Stimulated activated naive B cell treated with anti-CD40 and anti-IgM and Interleukin-4, amounts not matched to agents 10 μg/mL and 1 μg/mL and 100 μg/mL, for 72 hours (primary cell): ENCODE results near the gene ERCC6.

Experiments
- ATAC-seq, 2 donors: fragments of 150-1000 bp; cut with Tn5 transposase; replicated peaks; 2 replicates each; pipeline ENCODE4 v1.10.0; 2021; ENCODE audit warnings: moderate library complexity in 1 of 2
- DNase-seq: peaks from one replicate; pipeline ENCODE4 v3.0.0; 2021
- H3K27ac Mint-ChIP-seq: one replicate; pipeline ENCODE4 v1.8.0; 2022; ENCODE audit warnings: mild to moderate bottlenecking, mixed read lengths
- H3K27me3 Mint-ChIP-seq, 2 donors: one replicate each; pipeline ENCODE4 v1.8.0; 2022; ENCODE audit warnings: mixed read lengths in 2 of 2
- H3K36me3 Mint-ChIP-seq, 2 donors: one replicate each; pipeline ENCODE4 v1.8.0; 2022; ENCODE audit warnings: mixed read lengths in 2 of 2, mild to moderate bottlenecking in 1 of 2
- H3K4me1 Mint-ChIP-seq, 2 donors: one replicate each; pipeline ENCODE4 v1.8.0; 2022; ENCODE audit warnings: mixed read lengths in 2 of 2, mild to moderate bottlenecking in 1 of 2
- H3K4me3 Mint-ChIP-seq, 2 donors: one replicate each; pipeline ENCODE4 v1.8.0; 2022; ENCODE audit warnings: mild to moderate bottlenecking in 2 of 2, mixed read lengths in 2 of 2, moderate library complexity in 1 of 2
- H3K9me3 Mint-ChIP-seq, 2 donors: one replicate each; pipeline ENCODE4 v1.8.0; 2022; ENCODE audit warnings: mixed read lengths in 2 of 2, mild to moderate bottlenecking in 1 of 2

Gene ERCC6

GRCh38 chr10:49486009-49486408 lies 52.9 kb downstream of the ERCC6 start:
- no peak overlapping the region for H3K4me3 Mint-ChIP-seq
- peaks cover 22 to 50% of the 10 kb centered on the region in 2 donors for H3K36me3 Mint-ChIP-seq
- DNase-seq (no peak), ATAC-seq (no peak)
- no peaks in the 10 kb centered on the region for H3K9me3 Mint-ChIP-seq
- peaks cover 0 to 3% of the 10 kb centered on the region in 2 donors for H3K4me1 Mint-ChIP-seq
- H3K27me3 Mint-ChIP-seq, result no peaks in the 10 kb centered on the region
- H3K27ac Mint-ChIP-seq, result no peak overlapping the region

GRCh38 chr10:49484486-49485235 lies 54.3 kb downstream of the ERCC6 start:
- H3K27me3 Mint-ChIP-seq, result no peaks in the 10 kb centered on the region
- H3K4me1 Mint-ChIP-seq, result peaks cover 0 to 3% of the 10 kb centered on the region in 2 donors
- no peak overlapping the region for H3K4me3 Mint-ChIP-seq
- no peaks in the 10 kb centered on the region for H3K9me3 Mint-ChIP-seq
- H3K36me3 Mint-ChIP-seq, result peaks cover 33 to 57% of the 10 kb centered on the region in 2 donors
- DNase-seq (no peak), ATAC-seq (no peak)
- H3K27ac Mint-ChIP-seq, result no peak overlapping the region

- peaks cover 58 to 78% of the 10 kb centered on the region in 2 donors for H3K36me3 Mint-ChIP-seq
- no peak for DNase-seq
Observed at GRCh38 chr10:49478819-49479218, 60.1 kb downstream of the ERCC6 start.

DNA sequence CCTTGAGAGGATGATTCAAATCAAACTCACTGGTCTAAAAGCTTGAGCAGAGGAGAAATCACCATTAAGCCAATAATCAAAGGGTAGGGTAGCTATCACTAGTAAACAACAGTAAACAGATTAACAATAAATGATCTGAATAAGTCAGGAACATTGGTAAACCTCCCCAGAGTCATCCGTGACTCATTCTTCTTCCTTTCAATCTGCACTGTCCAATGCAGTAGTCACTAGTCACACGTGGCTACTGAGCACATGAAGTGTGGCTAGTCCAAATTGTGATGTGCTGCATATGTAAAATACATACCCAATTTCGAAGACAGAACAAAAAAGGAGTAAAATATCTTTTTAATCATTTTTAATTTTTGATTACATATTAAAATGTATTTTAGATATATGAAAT lies 64.0 kb downstream of the ERCC6 start:
- Mint-ChIP-seq H3K27me3 (no peaks in the 10 kb centered on the region), H3K4me1 (no peaks in the 10 kb centered on the region), H3K9me3 (no peaks in the 10 kb centered on the region), H3K4me3 (no peak overlapping the region), H3K27ac (no peak overlapping the region), H3K36me3 (peaks cover 62 to 79% of the 10 kb centered on the region in 2 donors)
- no peak for DNase-seq
- ATAC-seq, result no peak

More at GRCh38 chr10:49478819-49479218, 60.1 kb downstream of the ERCC6 start:
- no peaks in the 10 kb centered on the region for H3K27me3 Mint-ChIP-seq
- no peaks in the 10 kb centered on the region for H3K4me1 Mint-ChIP-seq
- H3K9me3 Mint-ChIP-seq, result no peaks in the 10 kb centered on the region
- H3K27ac Mint-ChIP-seq, result no peak overlapping the region
- ATAC-seq, result no peak
- H3K4me3 Mint-ChIP-seq, result no peak overlapping the region

- H3K27me3 Mint-ChIP-seq, result no peaks in the 10 kb centered on the region
- no peaks in the 10 kb centered on the region for H3K4me1 Mint-ChIP-seq
- H3K9me3 Mint-ChIP-seq, result peaks cover 0 to 2% of the 10 kb centered on the region in 2 donors
- no peak overlapping the region for H3K4me3 Mint-ChIP-seq
- H3K27ac Mint-ChIP-seq, result no peak overlapping the region
- ATAC-seq, result no peak
- H3K36me3 Mint-ChIP-seq, result peaks cover 58 to 79% of the 10 kb centered on the region in 2 donors
- DNase-seq, result no peak
Observed at GRCh38 chr10:49471532-49471931, 67.4 kb downstream of the ERCC6 start.

DNA sequence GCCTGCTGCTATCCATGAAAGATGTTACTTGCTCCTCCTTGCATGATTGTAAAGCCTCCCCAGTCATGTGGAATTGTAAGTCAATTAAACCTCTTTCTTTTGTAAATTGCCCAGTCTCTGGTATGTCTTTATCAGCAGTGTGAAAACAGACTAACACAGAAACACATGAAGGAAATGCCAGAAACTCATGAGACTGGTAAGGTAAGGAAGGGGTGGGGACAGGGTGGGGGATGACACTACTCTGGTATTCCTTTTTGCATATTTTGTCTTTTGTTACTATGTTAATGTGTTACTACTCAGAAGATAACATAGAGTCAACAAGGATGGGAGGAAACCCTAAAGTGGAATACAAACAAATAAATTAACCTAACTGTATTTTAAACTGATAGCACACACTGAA lies 73.2 kb downstream of the ERCC6 start:
- Mint-ChIP-seq H3K36me3 (peaks cover 69 to 84% of the 10 kb centered on the region in 2 donors), H3K4me1 (no peaks in the 10 kb centered on the region), H3K9me3 (peaks cover 9 to 14% of the 10 kb centered on the region in 2 donors), H3K4me3 (no peak overlapping the region), H3K27ac (no peak overlapping the region), H3K27me3 (no peaks in the 10 kb centered on the region)
- DNase-seq (no peak), ATAC-seq (no peak)
